NB4 (cell line): ENCODE data around the gene UXS1.

Source experiments
- DNase-seq: peaks from one replicate; pipeline ENCODE4 v3.0.0; 2010; ENCODE audit warnings: low read depth
- H3K4me3 ChIP-seq: one replicate; pipeline ENCODE4 v1.5.1; 2011; ENCODE audit warnings: mild to moderate bottlenecking, low read depth, low read length, moderate library complexity
- MYC ChIP-seq: IDR thresholded peaks from 2 replicates; pipeline ENCODE4 v1.6.1; 2011; ENCODE audit warnings: low read depth, low read length
- POLR2A ChIP-seq: IDR thresholded peaks from 2 replicates; pipeline ENCODE4 v1.6.1; 2011; ENCODE audit warnings: mild to moderate bottlenecking; ENCODE audit not compliant: insufficient read length; ENCODE audit errors: extremely low read depth
- TF ChIP-seq, protein P1 (sequence below): IDR thresholded peaks from 2 replicates; pipeline ENCODE4 v1.6.1; 2011; ENCODE audit warnings: low read depth, low read length
- TF ChIP-seq, protein P2 (sequence below): IDR thresholded peaks from one replicate; pipeline ENCODE4 v1.5.1; 2012; ENCODE audit warnings: low read depth, low read length

Gene UXS1

DNA sequence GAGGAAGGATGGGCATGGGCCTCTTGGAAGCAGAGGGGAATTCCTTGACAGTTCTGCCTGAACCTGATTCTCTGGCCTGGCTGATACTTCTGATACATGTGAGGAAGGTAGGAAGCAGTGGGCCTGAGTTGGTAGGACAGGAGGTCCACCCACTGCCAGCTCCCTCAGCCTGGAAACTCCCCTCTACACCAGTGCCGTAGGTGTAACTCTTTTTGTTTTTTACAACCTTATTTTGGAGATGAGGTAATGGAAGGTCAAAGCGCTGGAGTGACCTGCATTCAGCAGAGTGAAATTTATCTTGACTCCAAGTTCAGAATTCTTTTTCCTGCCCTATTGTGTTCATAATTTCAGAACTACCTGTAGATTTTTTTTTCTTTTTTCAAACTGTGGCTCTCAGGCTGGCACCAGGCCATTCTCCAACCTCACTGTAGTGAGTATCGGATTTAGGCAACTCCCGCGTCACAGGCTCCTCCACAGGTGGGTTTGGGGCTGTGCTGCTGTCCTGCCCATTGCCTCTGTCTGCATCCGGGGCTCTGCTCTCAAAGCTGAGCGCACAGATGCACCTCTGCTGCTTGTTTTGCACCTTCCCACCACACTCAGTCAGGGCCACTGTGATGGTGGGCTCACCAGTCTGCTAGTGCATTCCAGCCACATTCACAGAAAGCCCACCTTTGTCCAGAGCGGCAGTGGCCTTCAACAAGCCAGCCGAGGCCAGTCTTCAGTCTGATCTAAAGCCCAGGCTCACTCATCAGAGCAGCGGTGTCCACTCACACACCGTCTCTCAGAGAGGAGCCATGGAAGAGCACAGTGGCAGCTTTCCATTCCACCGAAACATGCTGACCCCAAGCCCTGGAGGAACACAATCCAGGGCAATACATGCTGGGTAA, 87.2 kb downstream of the UXS1 start:
- TF ChIP-seq MYC (no peak), POLR2A (no peak)
- TF ChIP-seq, protein P1, sequence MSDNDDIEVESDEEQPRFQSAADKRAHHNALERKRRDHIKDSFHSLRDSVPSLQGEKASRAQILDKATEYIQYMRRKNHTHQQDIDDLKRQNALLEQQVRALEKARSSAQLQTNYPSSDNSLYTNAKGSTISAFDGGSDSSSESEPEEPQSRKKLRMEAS, result no peak
- TF ChIP-seq, protein P2, sequence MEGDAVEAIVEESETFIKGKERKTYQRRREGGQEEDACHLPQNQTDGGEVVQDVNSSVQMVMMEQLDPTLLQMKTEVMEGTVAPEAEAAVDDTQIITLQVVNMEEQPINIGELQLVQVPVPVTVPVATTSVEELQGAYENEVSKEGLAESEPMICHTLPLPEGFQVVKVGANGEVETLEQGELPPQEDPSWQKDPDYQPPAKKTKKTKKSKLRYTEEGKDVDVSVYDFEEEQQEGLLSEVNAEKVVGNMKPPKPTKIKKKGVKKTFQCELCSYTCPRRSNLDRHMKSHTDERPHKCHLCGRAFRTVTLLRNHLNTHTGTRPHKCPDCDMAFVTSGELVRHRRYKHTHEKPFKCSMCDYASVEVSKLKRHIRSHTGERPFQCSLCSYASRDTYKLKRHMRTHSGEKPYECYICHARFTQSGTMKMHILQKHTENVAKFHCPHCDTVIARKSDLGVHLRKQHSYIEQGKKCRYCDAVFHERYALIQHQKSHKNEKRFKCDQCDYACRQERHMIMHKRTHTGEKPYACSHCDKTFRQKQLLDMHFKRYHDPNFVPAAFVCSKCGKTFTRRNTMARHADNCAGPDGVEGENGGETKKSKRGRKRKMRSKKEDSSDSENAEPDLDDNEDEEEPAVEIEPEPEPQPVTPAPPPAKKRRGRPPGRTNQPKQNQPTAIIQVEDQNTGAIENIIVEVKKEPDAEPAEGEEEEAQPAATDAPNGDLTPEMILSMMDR, result no peak
- no peak for DNase-seq
- H3K4me3 ChIP-seq, result no peak overlapping the region

DNA sequence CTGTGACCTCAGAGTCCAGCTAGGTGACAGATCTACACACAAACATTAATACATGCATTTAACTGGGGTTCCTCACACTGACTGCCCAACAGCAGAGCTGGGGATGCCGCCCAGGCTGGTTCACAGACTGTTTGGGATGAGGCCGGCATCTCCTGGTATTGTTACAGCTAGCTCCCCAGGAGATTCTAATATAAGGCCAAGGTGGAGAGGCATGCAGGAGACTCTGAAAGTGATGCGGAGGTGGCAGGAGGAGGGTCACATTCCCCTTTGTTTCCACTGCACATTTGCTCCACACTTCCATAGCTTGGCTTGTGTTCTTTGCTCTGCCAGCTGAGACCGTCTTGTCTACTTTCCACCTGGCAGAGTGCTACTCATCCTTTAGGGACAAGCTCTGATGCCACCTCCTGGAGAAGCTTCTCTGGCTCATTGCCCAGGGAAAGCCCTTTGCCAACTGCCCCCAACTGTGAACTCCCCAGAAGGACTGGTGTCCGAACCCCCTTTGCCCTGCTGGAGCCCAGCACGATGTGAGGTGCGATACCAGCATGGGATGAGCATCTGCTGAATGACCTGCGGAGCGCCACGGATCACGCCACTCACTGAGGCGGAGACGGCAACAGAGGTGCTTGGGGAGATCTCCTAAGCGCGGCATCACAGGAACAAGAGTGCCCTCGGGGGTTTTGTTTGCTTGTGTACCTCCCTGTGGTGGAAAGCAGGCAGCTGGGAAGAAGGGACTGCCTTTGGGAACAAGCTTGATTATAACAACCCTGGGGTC, 88.8 kb downstream of the UXS1 start:
- TF ChIP-seq, protein P2, result no peak
- TF ChIP-seq POLR2A (no peak), MYC (no peak)
- TF ChIP-seq, protein P1, result no peak
- DNase-seq, result no peak
- H3K4me3 ChIP-seq, result no peak overlapping the region

DNA sequence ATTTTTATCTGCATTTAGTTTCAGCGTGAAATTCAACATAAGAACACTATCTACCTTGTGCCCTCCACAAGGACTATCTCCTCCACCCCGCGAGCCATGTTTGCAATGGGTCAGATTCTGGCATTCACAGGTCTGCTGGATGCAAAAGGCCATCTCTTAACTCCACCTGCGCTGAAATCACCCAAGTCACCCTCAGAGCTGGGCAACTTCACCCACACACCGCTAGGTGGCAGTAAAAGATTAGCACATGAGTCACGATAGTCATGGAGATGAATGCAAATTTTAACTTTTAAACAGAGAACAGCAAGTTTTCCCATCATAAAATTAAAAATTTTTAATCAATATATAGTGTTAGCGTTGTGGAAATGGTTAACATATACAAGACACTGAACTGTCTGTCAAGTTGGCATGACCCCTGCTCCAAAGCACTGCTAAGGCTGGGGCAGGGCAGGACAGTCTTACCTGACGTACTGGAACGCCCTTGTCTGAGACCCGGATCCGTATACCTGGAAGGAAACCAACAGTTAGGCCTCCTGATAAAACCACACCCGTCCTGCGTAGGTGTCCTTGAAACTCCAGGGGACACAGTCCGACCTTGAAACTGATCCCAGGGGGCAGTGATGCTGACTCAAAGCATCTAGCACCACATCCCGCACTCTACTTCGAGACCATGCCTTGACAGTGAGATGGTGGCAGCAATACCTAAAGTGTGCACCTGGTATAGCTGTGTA, 89.6 kb downstream of the UXS1 start:
- no peak overlapping the region for H3K4me3 ChIP-seq
- DNase-seq, result peak; percentile 73
- no peak for TF ChIP-seq MYC
- TF ChIP-seq, protein P2, result peak; percentile 95

DNA sequence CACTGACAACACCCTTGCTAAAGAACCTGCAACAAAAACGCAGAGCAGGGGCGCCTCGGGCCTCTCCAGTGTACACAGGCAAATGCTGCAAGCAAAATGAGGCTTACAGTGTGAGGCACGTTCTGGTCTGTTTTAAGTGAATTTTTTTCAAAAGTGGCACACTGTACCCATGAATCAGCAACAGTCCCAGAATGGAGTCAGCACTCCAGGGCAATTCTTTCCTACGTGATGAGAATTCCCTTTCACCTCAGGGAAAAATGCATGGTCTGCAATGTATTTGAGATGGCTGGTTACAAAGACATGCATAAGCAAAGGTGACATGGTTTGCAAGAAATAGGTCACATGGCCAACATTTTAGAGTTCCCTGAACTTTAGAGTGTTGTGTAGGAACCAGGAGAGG, 94.4 kb downstream of the UXS1 start:
- H3K4me3 ChIP-seq, result no peak overlapping the region
- no peak for TF ChIP-seq POLR2A
- TF ChIP-seq, protein P1, result no peak
- TF ChIP-seq MYC, result no peak
- TF ChIP-seq, protein P2, result no peak
- no peak for DNase-seq

DNA sequence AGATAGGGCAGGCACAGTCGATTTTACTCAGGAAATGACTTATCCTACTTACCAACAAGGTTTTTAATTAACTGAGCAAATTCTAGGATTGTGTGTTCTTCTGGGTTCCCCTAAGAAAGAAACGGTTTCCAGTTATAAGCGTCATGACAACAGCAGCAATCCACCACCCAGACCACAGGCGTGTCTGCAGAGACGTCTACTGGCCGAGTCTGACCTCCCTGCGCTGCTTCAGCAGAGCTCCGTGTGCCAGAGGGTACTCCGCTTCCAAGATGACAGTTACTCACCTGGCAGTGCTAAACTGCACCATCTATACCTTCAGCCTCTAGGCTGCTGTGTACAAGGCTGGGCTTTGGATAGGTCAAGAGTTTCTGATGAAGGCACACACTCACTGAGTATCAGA, 95.4 kb downstream of the UXS1 start:
- TF ChIP-seq POLR2A (no peak), MYC (no peak)
- TF ChIP-seq, protein P2, result no peak
- TF ChIP-seq, protein P1, result no peak
- no peak overlapping the region for H3K4me3 ChIP-seq
- no peak for DNase-seq
